ENCODE measurements around the gene KCNC4.

The KCNC4 gene

GRCh38 chr1:110254604-110255391, 44.7 kb downstream of the KCNC4 start:
- Mint-ChIP-seq H3K36me3 (no peaks in the 10 kb centered on the region), H3K9me3 (no peaks in the 10 kb centered on the region), H3K27me3 (no peaks in the 10 kb centered on the region), H3K27ac (no peak overlapping the region), H3K4me3 (no peak overlapping the region), H3K4me1 (no peaks in the 10 kb centered on the region)
- CTCF ChIA-PET, result interaction anchor here (0.8 to 2.1 kb wide), 3 partner anchors 47 to 205 kb away, joined by 3 to 8 read pairs (median 3); no protein-coding TSS in a partner anchor
- no peak for DNase-seq

DNA sequence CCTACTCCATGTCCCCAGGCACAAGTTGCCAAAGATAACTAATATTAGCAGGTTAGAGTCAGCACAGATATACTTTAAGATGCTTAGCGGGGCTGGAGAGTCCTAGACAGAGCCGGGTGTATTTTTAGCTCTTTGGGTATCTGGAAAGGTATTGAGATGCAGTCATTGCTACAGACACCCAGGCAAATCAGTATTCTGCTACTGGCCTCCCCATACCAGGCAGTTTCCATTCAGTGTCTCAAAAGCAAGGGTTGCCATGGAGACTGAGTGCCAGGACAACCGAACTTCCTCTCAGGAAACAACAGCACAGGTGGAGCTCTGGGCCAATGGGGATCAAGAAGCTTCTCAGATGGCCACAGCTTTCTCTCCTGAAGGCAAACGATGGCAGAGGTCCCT, 45.3 kb downstream of the KCNC4 start:
- DNase-seq, result no peak
- Mint-ChIP-seq H3K9me3 (no peaks in the 10 kb centered on the region), H3K27me3 (no peaks in the 10 kb centered on the region), H3K4me3 (no peak overlapping the region), H3K36me3 (no peaks in the 10 kb centered on the region), H3K4me1 (no peaks in the 10 kb centered on the region), H3K27ac (no peak overlapping the region)
- CTCF ChIA-PET, result interaction anchor here (1.2 to 2.1 kb wide), 3 partner anchors 17 to 205 kb away, joined by 3 to 8 read pairs (median 3); no protein-coding TSS in a partner anchor

GRCh38 chr1:110258734-110259133, 48.6 kb downstream of the KCNC4 start:
- Mint-ChIP-seq H3K36me3 (no peaks in the 10 kb centered on the region), H3K4me3 (no peak overlapping the region), H3K27me3 (peaks cover 11% of the 10 kb centered on the region), H3K27ac (no peak overlapping the region), H3K9me3 (no peaks in the 10 kb centered on the region), H3K4me1 (no peaks in the 10 kb centered on the region)
- no peak for DNase-seq
- CTCF ChIA-PET, result interaction anchor here (2.2 kb wide), 1 partner anchor 51 kb away, joined by 7 read pairs; no protein-coding TSS in a partner anchor

DNA sequence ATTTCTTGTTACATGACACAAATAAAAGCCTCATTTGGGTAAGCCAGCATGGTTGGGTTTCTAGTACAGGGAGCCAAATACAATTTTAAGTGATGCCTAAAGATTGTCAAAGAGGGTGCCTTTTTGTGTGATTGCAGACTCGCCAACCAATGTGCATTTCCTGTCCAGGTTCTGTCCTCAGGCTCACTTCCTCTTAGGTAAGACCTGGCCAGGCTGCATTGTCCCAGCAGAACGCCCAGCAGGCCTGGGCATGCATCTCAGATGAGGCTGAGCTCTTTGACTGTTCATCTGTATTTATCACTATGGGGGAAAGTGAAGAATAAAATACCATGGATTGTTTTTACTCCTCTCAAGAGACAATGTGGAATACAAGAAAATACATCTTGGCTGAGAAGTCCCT, 49.7 kb downstream of the KCNC4 start:
- H3K36me3 Mint-ChIP-seq, result no peaks in the 10 kb centered on the region
- CTCF ChIA-PET, result interaction anchor here (2.2 kb wide), 1 partner anchor 52 kb away, joined by 7 read pairs; no protein-coding TSS in a partner anchor

More for the DNA sequence above, 49.7 kb downstream of the KCNC4 start:
- Mint-ChIP-seq H3K4me1 (no peaks in the 10 kb centered on the region), H3K9me3 (no peaks in the 10 kb centered on the region), H3K4me3 (no peak overlapping the region), H3K27me3 (peaks cover 19% of the 10 kb centered on the region), H3K27ac (no peak overlapping the region)
- no peak for DNase-seq
